GM12878 (cell line): Measurements from ENCODE around the gene GLIPR2. TPM values are rescaled to one million over a fixed set of nuclear protein-coding genes. Genes with fewer than 3 reads are reported as not detected.

Source experiments
- ATAC-seq: fragments of 200-7000 bp; cut with Tn5 transposase; 3 replicates; pipeline ENCODE4 v1.9.1; 2020; ENCODE audit warnings: mild to moderate bottlenecking, moderate library complexity
- BruUV-seq: library from RNA; stranded (reverse); fragments of 400-500 nt; replicated peaks from 2 replicates; lab custom pipeline; 2021; lab: Mats Ljungman, UMichigan
- CTCF ChIA-PET: fragments of 300-600 bp; sonication (Branson Sonifier 250); formaldehyde crosslinking; extraction: SDS; loops from one replicate; lab custom pipeline; 2021; ENCODE audit warnings: inconsistent platforms; lab: Yijun Ruan, JAX
- POLR2A ChIA-PET: fragments of 350-600 bp; formaldehyde crosslinking; extraction: SDS; loops from one replicate; lab custom pipeline; 2021; ENCODE audit warnings: inconsistent platforms; lab: Charles Lee
- RAD21 ChIA-PET: fragments of 300-600 bp; sonication (Branson Sonifier 250); formaldehyde crosslinking; loops from one replicate; lab custom pipeline; 2023; ENCODE audit warnings: antibody characterized with exemption; ENCODE audit not compliant: unreplicated experiment; lab: Charles Lee
- SMC1A ChIA-PET: fragments of 300-600 bp; sonication (Branson Sonifier 250); formaldehyde crosslinking; loops from one replicate; lab custom pipeline; 2023; ENCODE audit not compliant: unreplicated experiment, uncharacterized antibody; lab: Charles Lee
- DNase-seq: peaks from one replicate; pipeline ENCODE4 v3.0.0-alpha.2; 2011; ENCODE audit warnings: low read depth, low spot score
- FAIRE-seq: peaks from 3 replicates; lab custom pipeline; 2011; peaks lifted over from hg19 to GRCh38; lab: Jason Lieb, UNC
- H2AFZ ChIP-seq: 2 replicates; pipeline ENCODE4 v1.6.0; 2011; ENCODE audit warnings: low read depth, low read length, control low read depth; ENCODE audit not compliant: control insufficient read depth
- H3K27ac ChIP-seq: 2 replicates; pipeline ENCODE4 v1.5.1; 2011; ENCODE audit warnings: control low read depth; ENCODE audit not compliant: control insufficient read depth, insufficient read depth
- H3K27me3 ChIP-seq, 2 experiments: replicated peaks in 1 of 2; 2 replicates each; pipeline versions ENCODE4 v1.6.0 to v1.6.1; 2011; ENCODE audit warnings: low read length in 1 of 2; ENCODE audit not compliant: control insufficient read depth in 2 of 2, insufficient read depth in 2 of 2
- H3K36me3 ChIP-seq, 2 experiments: 2 replicates each; pipeline ENCODE4 v1.5.1; 2011; ENCODE audit warnings: low read length in 1 of 2; ENCODE audit not compliant: control insufficient read depth in 2 of 2, insufficient read depth in 2 of 2
- H3K4me1 ChIP-seq: 2 replicates; pipeline ENCODE4 v1.6.1; 2011; ENCODE audit warnings: mild to moderate bottlenecking, low read length, moderate library complexity, mixed read lengths; ENCODE audit not compliant: control insufficient read depth, insufficient read depth
- H3K4me2 ChIP-seq: 2 replicates; pipeline ENCODE4 v1.6.0; 2011; ENCODE audit warnings: control low read depth; ENCODE audit not compliant: control insufficient read depth, insufficient read depth
- H3K4me3 ChIP-seq: fragments of 200-600 bp; sonication (generic); 2 replicates; pipeline ENCODE4 v1.5.1; 2016
- H3K79me2 ChIP-seq: 2 replicates; pipeline ENCODE4 v1.6.0; 2011; ENCODE audit warnings: low read length; ENCODE audit not compliant: control insufficient read depth, insufficient read depth
- H3K9ac ChIP-seq: 2 replicates; pipeline ENCODE4 v1.8.0; 2011; ENCODE audit warnings: low read length, control low read depth, mixed read lengths; ENCODE audit not compliant: control insufficient read depth, insufficient read depth
- H3K9me3 ChIP-seq: replicated peaks from 3 replicates; pipeline ENCODE4 v1.5.1; 2011; ENCODE audit warnings: mild to moderate bottlenecking, low read length; ENCODE audit not compliant: control insufficient read depth, insufficient read depth
- H4K20me1 ChIP-seq: 2 replicates; pipeline ENCODE4 v1.6.0; 2011; ENCODE audit not compliant: control insufficient read depth, insufficient read depth
- BMI1 ChIP-seq: fragments of 450-650 bp; IDR thresholded peaks from 2 replicates; pipeline ENCODE4 v1.6.1; 2016; ENCODE audit warnings: mild to moderate bottlenecking, moderate library complexity, borderline replicate concordance
- BRCA1 ChIP-seq: IDR thresholded peaks from 2 replicates; pipeline ENCODE4 v1.6.1; 2011; ENCODE audit warnings: low read depth, low read length, improper control_type of control experiment
- CEBPZ ChIP-seq: fragments of 150-350 bp; IDR thresholded peaks from 2 replicates; pipeline ENCODE4 v1.6.1; 2016; ENCODE audit warnings: low read depth, low read length
- HDAC6 ChIP-seq: fragments of 200-600 bp; sonication (generic); IDR thresholded peaks from one replicate; pipeline ENCODE4 v1.8.0; 2017; ENCODE audit warnings: antibody characterized with exemption; ENCODE audit not compliant: unreplicated experiment
- JUNB ChIP-seq: IDR thresholded peaks from 2 replicates; pipeline ENCODE4 v1.6.1; 2016; ENCODE audit warnings: antibody characterized with exemption, mild to moderate bottlenecking
- KLF5 ChIP-seq: fragments of 450-650 bp; IDR thresholded peaks from 2 replicates; pipeline ENCODE4 v1.6.1; 2014; ENCODE audit warnings: mild to moderate bottlenecking; ENCODE audit not compliant: partially characterized antibody
- MXI1 ChIP-seq: fragments of 150-350 bp; IDR thresholded peaks from 2 replicates; pipeline ENCODE4 v1.6.1; 2011; ENCODE audit warnings: low read depth, mild to moderate bottlenecking, inconsistent platforms, low read length, improper control_type of control experiment
- NFYB ChIP-seq: IDR thresholded peaks from 2 replicates; pipeline ENCODE4 v1.6.1; 2011; ENCODE audit warnings: low read depth, mild to moderate bottlenecking, low read length, improper control_type of control experiment, moderate library complexity; ENCODE audit not compliant: insufficient read depth
- NR2F1 ChIP-seq: fragments of 450-650 bp; conservative IDR thresholded peaks from 2 replicates; pipeline ENCODE4 v1.6.1; 2017; ENCODE audit warnings: mild to moderate bottlenecking
- SMAD5 ChIP-seq: IDR thresholded peaks from 2 replicates; pipeline ENCODE4 v1.6.1; 2016; ENCODE audit warnings: antibody characterized with exemption, low read depth
- SPI1 ChIP-seq: IDR thresholded peaks from 2 replicates; pipeline ENCODE4 v1.6.1; 2011; ENCODE audit warnings: low read depth, mild to moderate bottlenecking, low read length, moderate library complexity, borderline replicate concordance; ENCODE audit not compliant: insufficient read depth
- TCF3 ChIP-seq: IDR thresholded peaks from 2 replicates; pipeline ENCODE4 v1.6.1; 2012; ENCODE audit warnings: low read depth, mild to moderate bottlenecking, low read length, borderline replicate concordance; ENCODE audit not compliant: insufficient read depth
- ZBTB11 ChIP-seq: fragments of 450-650 bp; formaldehyde crosslinking; IDR thresholded peaks from 2 replicates; pipeline ENCODE4 v1.5.0; 2022; ENCODE audit warnings: mild to moderate bottlenecking, missing genetic modification characterization
- ZNF274 ChIP-seq: IDR thresholded peaks from one replicate; pipeline ENCODE4 v1.8.0; 2011; ENCODE audit not compliant: insufficient read length, insufficient read depth
- WGBS: methylation state at CpG from one replicate; pipeline ENCODE4 v1.1.6; 2016; ENCODE audit warnings: low lambda C conversion rate; ENCODE audit not compliant: insufficient replicate concordance, insufficient coverage; ENCODE audit errors: missing lambda C conversion rate; 5-methylcytosine and 5-hydroxymethylcytosine counted together
- in situ Hi-C: fragments of 300-500 bp; cut with MboI; formaldehyde crosslinking; loops from 9 replicates; pipeline ENCODE4 v1.14.3; 2018; ENCODE audit warnings: mixed read lengths
- intact Hi-C: fragments of 100-400 bp; cut with micrococcal nuclease; formaldehyde crosslinking; loops from one replicate; pipeline ENCODE4 v1.14.2; 2022; ENCODE audit not compliant: unreplicated experiment
- polyA plus RNA-seq, 11 experiments: library from polyadenylated mRNA; depleted of rRNA in 4 of 11; unstranded in 6 of 11; stranded (reverse) in 5 of 11; fragments of >200 nt; fragmentation: Nextera tagmentation in 4 of 11; fragmentation: Illumina TruSeq in 1 of 11; extraction: Ambion mirVana in 4 of 11; extraction: Trizol in 1 of 11; gene quantifications; 1 replicate in 1 of 11; 2 replicates in 10 of 11; pipeline versions ENCODE4 v1.2.1 to v1.2.3, GENCODE V29; 2011 to 2016; ENCODE audit warnings: inconsistent platforms in 2 of 11, missing spikeins in 2 of 11, low read depth in 1 of 11
- total RNA-seq, 4 experiments: library from RNA; depleted of rRNA in 3 of 4; stranded (reverse); fragments of >200 nt in 3 of 4; fragmentation: Illumina TruSeq in 1 of 4; extraction: Trizol in 1 of 4; gene quantifications; 2 replicates each; pipeline versions ENCODE4 v1.2.1 to v1.2.3, GENCODE V29; 2013 to 2021

GLIPR2 gene
- total and polyA plus RNA-seq, 10 of the 15 experiments (the other 5 are each of a cell fraction or from before 2014, with no cell fraction given) = 0.41 to 3.5 (median 2.2) TPM

DNA sequence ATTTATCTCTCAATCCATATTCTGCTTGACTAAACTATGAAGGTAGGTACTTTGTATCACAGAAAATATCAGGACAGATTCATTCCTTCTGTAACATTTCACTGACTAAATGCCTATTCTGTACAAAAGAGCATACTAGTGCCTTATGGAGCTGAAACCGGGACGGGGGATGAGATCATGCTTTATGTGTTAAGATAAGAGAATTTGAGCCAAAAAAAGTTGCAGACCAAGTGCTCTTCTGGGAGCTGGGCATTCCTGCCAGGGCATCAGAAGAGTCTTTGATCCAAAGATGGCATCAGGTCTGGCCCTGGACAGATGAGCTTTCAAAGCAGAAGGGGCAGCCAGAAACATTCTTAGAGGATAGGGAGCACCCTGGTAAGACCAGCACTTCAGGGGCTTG, 27.5 kb upstream of the GLIPR2 start:
- BruUV-seq = no TSS peak
- ChIA-PET POLR2A (no interaction called here), CTCF (interaction anchor here (1.1 to 1.8 kb wide), 2 partner anchors 35 to 56 kb away, joined by 5 to 7 read pairs; no protein-coding TSS in a partner anchor), RAD21 (interaction anchor here (1.7 kb wide), 1 partner anchor 58 kb away, joined by 11 read pairs; no protein-coding TSS in a partner anchor), SMC1A (interaction anchor here (0.7 to 1.2 kb wide), 2 partner anchors 85 to 140 kb away, joined by 3 read pairs; no protein-coding TSS in a partner anchor)
- no peaks in the 10 kb centered on the region for H3K27me3 ChIP-seq
- H3K36me3 ChIP-seq = no peaks in the 10 kb centered on the region
- no peak overlapping the region for H3K27ac ChIP-seq
- H3K4me3 ChIP-seq = no peak overlapping the region
- no peaks in the 10 kb centered on the region for H3K4me1 ChIP-seq
- WGBS = 93% methylated on average over 2 of the region's 2 CpGs
- no peak overlapping the region for H3K4me2 ChIP-seq
- no peaks in the 10 kb centered on the region for H4K20me1 ChIP-seq
- no peak overlapping the region for H2AFZ ChIP-seq
- H3K79me2 ChIP-seq = no peaks in the 10 kb centered on the region
- no peak overlapping the region for H3K9ac ChIP-seq
- intact Hi-C loops = no loop called here
- TF ChIP-seq TCF3 (no peak), NR2F1 (no peak), ZBTB11 (CRISPR knock-in tag) (no peak), SPI1 (no peak), HDAC6 (no peak), KLF5 (no peak), BMI1 (no peak), ZNF274 (no peak), MXI1 (no peak), NFYB (no peak), JUNB (no peak), CEBPZ (no peak), BRCA1 (no peak), SMAD5 (no peak)
- no peaks in the 10 kb centered on the region for H3K9me3 ChIP-seq
- in situ Hi-C loops = no loop called here
- DNase-seq (no peak), ATAC-seq (no peak), FAIRE-seq (no peak)
